NCI-H2171 treated with DMSO at 0.1 percent for 48 hours (cell line): ENCODE results near the gene TMPRSS9.

Experiments
- DNase-seq: peaks from one replicate; lab custom pipeline; 2025; lab: John Stamatoyannopoulos, UW

Gene TMPRSS9

DNA sequence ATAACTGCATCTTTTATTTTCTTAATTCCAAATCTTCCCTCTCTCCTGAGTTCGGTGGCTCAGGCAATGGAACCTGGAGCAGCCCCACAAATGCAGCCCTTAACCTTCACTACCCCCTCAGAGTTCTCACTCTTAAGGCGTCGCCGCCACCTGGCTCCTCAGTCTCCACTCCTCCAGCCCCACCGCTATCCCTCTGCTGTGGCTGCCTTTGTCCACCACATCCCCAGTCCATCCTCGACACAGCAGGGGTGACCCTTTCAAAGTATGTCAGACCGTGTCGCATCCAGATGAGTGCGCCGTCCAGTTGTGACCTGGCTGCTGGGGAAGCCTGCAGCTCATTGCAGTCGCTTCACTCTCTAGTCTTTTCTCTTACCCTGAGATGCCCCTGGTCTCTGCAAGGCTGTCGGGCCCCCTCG, 30.6 kb upstream of the TMPRSS9 start:
- DNase-seq: no peak

DNA sequence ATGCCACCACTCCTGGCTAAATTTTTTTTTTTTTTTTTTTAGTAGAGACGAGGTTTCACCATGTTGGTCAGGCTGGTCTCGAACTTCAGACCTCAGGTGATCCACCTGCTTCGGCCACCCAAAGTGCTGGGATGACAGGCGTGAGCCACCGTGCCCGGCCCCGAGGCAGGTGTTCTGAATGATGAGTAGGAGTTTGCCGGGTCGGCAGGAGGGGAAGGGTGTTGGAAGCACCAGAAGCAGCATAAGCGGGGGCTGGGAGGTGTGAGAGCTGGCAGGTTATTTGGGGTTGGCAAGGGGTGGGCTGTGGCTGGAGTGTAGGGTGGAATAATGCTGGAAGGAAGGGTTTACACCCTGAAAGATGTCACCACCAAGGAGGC, 29.8 kb upstream of the TMPRSS9 start:
- no peak for DNase-seq

DNA sequence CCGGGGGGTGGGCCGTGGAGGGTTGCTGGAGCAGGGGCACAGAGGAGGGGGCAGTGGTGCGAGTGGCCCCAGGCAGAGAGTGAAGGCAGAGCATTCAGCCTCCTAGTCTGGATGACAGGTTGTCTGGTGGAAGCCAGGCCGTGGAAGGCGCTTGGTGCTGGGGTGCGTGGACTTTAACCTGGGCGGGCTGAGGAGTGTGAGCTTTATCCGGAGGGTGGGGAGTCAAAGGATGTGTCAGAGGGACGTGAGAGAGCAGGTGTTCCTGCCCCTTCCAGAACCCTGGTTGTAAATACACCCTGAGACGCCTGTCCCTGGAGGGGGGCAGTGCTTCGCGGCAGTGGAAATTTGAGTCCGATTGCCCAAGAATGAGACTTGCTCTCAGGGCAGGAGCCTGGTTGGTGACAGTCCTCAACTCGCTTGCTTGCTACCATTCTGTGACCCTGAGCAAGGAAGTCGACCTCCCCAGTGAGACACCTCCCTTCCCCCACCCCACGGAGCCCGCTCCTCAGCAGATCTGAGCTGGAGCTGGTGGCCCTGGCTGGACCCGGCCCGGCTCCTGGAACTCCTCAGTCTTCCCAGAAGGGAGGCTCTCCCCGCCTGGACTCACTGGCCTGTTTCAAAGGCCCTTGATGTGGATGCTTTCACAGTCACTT, 29.3 kb upstream of the TMPRSS9 start:
- DNase-seq: peak; percentile 32

DNA sequence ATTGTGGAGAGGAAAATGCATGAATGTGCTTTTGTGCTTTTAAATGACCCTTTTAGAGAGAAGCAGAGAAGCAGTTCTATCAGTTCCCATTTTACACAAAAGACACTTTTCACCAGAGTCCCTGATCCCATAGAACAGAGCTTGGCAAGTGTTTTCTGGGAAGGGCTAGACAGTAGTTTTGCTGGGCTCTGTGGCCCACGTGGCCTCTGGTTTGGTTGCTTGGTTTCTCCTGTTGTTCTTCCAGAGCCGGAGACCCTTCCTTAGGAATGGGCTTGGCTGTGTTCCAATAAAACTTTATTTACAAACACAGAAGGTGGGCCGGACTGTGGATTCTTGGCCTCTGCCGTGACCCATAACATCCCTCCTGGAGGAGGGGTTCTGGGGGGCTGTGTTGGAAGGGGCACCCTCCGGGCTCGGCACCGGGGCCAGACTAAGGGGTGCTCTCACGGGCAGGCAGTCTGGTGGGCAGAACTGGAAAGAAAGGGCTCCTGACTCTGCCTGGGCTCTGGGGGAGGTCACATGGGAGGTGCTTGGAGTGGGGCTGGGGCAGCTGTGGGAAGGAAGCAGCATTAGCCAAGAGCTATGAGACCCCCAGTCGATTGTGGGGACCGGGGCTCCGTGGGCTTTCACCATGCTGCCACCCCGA, 28.3 kb upstream of the TMPRSS9 start:
- no peak for DNase-seq

DNA sequence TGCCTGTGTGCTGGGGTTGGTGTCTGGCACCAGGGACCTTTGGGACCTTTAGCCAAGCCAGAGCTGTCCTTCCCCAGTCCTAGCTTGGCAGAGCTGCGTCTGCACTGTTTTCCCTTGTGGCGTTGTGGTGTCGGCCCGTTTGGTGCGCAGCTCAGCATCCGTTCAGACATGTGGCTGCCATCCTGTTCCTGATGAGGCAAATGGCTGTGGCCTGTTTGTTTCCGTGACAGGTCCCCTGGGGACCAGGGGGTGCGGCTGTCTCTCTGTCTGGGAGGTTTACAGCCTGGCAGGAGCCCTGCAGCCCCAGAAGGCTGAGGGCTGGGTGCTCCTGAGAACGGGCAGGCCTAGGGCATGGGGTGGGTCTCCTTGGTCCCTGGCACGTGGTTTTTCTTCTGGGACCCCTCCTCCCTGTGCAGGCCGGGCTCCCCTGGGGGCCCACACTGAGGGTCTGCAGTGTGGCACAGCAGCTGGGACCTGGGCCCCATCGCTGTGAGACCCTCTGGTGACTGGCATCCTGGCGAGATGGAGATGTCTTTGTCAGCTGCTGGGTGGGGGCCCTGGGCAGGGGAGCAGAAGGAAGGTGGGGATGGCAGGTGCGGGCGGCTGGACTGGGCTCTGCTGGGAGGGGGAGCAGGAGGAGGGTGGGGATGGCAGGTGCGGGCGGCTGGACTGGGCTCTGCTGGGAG, 27.6 kb upstream of the TMPRSS9 start:
- DNase-seq: peak; percentile 96

DNA sequence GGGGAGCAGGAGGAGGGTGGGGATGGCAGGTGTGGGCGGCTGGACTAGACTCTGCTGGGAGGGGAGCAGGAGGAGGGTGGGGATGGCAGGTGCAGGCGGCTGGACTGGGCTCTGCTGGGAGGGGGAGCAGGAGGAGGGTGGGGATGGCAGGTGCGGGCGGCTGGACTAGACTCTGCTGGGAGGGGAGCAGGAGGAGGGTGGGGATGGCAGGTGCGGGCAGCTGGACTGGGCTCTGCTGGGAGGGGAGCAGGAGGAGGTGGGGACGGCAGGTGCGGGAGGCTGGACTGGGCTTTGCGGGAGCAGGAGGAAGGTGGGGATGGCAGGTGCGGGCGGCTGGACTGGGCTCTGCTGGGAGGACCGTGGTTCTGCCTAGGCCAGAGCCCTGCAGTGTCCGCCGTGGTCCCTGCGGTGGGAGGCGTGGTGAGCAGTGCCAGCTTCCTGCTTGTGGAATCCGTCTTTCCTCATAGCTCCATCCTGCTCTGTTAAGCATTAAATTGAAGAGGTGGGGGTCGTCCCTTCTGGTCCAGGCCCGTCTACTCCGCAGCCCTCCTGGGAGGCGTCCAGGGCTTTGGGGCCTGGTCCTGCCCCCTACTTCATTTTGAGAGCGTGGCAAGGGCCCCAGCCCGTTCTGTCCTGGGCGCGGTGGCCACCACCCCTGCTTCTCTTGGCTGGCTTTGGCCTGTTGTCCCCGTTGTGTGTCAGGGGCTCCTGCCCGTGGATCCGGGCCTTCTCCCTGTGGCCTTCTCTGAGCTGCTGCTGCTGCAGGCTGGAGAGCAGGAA, 26.8 kb upstream of the TMPRSS9 start:
- peak; percentile 49 for DNase-seq

DNA sequence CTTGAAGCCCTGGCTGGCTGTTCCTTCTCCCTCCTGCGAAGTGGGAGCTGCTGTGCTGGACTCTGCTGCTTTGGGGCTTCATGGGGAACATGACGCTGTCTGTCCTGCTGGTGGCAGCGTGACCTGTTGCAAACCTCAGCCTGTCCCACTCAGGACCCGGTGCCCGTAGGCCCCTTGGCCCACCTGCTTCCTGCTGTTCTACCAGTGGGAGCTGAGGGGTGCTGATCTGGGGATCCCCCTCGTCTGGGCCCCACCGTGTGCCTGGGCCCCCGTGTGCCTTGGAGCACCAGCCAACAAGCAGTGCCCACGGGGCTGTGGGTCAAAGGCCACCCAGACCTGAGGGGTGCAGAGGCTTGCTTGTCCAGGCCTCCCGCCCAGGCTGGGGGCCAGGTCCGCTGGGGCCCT, 26.3 kb upstream of the TMPRSS9 start:
- DNase-seq: no peak

DNA sequence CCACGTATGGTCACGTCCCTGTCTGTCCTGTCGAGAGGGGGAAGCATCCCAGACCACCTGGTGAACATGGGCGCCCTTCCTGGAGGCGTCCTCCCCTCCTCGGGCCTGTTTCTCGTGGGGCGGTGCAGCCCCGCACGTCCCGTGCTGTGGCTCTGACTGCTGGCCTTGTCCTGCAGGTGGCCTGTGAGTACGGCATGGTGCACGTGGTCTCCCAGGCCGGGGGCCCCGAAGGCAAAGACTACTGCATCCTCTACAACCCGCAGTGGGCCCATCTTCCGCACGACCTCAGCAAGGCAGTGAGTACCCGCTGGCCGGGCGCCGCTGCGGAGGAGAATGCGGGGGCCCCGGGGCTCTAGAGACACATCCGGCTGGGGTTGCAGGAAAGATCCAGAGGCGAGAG, 25.6 kb upstream of the TMPRSS9 start:
- DNase-seq: no peak

DNA sequence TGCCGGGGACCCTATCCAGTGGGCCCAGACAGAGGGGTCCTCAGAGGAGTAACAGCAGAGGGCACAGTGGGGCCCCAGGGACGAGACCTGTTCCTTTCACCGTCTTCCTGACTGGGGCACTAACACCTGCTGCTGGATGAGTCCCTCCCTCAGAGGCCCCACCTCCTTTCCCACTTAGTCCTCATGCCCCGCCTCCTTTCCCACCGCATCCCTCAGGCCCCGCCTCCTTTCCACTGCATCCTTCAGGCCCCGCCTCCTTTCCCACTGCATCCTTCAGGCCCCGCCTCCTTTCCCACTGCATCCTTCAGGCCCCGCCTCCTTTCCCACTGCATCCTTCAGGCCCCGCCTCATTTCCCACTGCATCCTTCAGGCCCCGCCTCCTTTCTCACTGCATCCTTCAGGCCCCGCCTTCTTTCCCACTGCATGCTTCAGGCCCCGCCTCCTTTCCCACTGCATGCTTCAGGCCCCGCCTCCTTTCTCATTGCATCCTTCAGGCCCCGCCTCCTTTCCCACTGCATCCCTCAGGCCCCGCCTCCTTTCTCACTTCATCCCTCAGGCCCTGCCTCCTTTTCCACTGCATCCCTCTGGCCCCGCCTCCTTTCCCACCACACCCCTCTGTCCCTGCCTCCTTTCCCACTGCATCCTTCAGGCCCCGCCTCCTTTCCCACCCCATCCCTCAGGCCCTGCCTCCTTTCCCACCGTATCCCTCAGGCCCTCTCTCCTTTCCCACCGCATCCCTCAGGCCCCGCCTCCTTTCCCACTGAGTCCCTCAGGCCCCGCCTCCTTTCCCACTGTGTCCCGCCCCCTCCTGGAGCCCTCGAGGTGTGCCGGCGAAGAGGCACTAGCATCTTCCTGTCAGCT, 24.8 kb upstream of the TMPRSS9 start:
- no peak for DNase-seq

DNA sequence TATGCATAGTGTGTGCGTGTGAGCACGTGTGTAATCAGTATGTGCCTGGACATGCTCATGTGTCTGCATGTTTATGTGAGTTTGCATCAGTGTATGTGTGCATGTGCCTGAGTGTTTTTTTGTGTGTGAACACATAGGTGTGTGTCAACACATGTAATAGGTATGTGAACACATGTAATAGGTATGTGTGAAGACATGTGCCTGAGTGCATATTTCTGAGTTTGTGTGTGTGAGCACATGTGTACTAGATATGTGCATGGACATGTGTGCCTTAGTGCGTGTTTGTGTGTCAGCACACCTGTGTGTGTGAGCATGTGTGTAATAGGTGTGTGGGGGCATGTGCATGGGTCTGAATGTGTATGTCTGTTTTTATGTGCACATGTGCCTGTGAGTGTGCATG, 24.2 kb upstream of the TMPRSS9 start:
- no peak for DNase-seq

DNA sequence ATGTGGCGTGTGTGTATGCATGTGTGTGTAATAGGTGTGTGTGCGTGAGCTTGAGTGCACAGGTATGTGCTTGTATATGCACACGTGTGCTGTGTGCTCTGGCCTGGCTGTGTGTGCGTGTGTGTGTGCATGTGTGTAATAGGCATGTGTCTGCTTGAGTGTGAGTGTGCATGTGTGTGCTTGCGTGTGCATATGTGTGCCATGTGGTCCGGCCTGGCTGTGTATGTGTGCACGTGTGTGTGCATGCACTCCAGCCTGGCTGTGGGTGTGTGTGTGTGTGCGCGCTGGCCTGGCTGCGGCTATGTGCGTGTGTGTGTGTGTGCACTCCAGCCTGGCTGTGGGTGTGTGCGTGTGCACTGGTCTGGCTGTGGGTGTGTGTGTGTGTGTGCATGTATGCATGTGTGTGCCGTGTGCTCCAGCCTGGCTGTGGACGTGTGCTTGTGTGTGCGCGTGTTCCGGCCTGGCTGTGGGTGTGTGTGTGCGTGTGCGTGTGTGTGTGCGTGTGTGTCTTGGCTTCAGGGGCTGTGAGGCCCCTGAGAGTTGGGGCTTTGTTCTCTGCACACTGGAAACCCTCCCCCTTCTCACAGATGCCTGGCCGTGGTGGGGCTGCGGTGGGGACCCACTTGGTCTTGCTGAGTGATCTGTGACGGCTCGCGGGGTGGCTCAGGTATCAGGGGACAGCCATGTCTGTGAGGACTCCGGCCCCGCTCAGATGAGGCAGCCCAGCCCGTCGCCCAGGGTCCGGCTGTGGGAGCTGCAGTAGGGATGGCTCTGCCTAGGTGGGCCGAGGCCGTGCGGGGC, 23.3 kb upstream of the TMPRSS9 start:
- no peak for DNase-seq

DNA sequence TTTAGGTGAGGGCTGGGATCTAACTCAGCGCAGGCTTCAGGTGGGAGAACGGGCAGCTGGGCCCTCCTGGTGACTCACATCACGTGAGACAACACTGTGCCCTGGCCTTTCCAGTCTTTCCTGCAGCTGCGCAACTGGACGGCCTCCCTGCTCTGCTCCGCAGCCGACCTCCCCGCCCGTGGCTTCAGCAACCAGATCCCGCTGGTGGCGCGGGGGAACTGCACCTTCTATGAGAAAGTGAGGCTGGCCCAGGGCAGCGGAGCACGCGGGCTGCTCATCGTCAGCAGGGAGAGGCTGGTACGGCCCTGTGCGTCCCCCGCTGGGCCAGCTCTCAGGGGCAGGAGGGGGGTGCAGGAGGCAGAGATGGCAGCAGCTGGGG, 22.7 kb upstream of the TMPRSS9 start:
- DNase-seq: peak; percentile 14

DNA sequence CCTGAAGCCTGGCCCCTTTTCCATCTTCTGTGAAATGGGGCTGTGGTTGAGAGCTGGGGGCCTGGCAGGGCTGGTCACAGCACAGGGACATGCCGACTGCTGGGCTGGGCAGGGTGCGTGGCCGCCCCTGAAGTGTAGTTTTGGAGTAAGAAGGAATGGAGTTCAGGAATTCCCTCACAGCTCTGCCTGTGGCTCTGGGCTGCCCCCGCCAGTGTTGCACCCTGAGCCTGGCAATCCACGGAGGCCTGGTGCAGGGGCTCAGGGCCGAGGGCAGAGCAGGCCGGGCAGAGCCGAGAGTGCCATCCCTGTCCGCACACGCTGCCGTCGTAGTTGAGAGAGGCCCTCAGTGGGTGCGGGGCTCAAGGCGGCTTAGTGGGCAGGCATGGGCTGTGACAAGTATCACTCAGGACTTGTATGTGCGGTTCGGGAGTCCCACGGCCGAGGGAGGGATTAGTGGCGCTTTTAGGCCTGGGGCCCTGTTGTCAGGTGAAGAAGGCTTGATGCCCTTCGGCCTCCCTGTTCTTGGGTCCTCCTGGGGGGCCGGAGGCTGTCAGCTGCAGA, 21.9 kb upstream of the TMPRSS9 start:
- DNase-seq: no peak

DNA sequence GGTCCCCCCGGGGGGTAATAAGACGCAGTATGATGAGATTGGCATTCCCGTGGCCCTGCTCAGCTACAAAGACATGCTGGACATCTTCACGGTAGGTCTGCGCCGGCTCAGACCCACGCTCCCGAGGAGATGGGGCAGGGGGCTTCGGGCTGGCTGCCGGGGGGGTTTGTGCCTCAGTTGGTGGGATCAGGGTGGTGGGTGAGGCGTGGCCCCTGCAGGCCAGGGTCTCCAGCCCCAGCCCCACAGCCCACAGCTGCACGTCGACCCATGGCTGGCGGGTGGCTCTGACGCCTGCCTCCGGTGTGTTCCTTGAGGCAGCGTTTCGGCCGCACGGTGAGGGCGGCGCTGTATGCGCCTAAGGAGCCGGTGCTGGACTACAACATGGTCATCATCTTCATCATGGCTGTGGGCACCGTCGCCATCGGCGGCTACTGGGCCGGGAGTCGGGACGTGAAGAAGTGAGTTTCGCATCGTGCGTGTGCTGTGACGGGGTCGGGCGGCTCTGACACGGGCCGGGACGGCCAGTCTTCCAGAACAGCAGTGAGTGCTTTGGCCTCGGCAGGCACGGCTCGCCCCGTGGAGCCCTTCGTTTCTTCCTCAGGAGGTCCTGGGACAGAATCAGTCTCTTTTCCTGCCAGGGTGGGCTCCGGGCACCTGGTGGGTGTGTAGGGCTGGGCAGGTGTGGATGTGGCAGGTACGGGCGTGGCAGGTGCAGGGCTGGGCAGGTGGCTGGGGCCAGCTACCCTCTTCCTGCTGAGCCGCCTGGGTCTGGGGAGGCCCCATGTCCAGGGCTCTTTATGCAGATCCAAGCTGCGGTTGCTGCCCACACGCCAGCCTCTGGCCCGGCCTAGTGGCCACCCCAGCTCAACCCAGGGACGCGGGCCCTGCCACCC, 21.1 kb upstream of the TMPRSS9 start:
- no peak for DNase-seq

DNA sequence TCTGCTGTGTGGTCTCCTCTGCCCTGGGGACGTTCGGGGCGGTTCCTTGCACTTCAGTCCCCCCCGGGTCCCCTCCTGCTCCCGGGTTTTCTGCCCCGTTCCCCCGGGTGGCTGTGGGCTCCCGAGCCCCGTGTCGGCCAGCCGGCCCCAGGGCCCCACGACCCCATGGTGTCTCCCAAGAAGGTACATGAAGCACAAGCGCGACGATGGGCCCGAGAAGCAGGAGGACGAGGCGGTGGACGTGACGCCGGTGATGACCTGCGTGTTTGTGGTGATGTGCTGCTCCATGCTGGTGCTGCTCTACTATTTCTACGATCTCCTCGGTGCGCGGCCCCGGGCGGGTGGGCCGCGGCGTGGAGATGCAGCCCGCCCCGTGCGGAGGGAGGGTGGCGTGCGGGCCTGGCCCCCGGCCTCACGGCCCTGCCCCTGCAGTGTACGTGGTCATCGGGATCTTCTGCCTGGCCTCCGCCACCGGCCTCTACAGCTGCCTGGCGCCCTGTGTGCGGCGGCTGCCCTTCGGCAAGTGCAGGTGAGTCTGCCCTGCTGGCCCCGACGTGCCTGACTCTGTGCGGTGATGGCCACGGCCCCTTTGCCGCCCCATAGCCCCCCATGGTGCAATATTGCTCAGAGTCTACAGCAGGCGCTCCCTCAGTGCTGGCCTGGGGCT, 20.3 kb upstream of the TMPRSS9 start:
- no peak for DNase-seq

DNA sequence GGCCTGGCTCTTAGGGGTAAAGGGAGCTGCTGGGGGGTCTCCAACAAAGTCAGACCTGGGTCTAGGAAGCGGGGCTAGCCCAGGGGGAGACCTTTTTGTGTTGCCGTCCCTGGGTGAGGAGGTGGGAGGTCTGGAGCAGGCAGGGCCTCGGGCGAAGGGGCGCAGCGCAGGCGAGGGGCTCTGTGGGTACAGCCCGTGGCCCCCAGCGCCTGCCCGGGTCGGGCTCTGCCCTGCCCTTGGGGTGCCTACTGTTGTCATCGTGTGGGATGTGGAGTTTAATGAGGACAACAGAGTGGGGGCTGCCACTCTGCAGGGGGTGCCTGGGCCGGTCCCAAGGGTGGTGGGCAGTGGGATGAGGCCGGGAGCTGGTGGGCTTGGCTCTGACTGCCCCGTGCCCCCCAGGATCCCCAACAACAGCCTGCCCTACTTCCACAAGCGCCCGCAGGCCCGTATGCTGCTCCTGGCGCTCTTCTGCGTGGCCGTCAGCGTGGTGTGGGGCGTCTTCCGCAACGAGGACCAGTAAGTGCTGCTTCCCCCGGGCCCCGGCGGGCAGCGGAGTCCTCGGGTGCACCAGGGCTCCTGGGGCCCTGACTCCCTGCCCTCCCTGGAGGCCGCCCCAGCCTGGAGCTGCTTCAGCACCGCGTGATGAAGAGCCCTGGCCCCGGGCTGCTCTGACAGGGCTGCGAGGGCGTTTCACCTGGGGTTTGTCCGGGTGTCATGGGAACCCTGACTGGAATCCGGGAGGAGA, 19.4 kb upstream of the TMPRSS9 start:
- DNase-seq: no peak

DNA sequence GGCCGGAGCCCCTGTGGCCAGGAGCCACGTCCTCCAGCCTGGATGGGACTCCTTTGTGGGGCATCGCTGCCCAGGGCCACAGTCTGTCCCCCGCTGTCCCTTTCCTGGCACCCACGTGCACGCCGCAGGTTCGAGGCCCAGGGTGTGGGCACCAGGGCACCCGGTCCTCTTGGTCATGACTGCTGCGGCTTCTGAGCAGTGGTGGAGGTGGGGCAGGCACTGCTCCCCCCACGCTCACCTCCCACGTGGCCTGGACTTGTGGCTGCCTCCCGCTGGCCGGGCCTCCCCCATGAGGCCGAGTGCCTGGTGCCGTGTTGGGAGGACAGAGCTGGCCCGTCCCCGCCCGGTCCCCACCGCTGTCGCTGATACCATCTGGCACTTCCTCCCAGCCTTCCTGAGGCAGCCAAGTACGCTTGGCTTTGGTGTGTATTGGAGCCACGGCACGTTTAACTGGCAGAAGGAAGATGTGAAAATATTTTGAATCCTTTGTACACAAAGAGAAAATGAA, 18.8 kb upstream of the TMPRSS9 start:
- no peak for DNase-seq

DNA sequence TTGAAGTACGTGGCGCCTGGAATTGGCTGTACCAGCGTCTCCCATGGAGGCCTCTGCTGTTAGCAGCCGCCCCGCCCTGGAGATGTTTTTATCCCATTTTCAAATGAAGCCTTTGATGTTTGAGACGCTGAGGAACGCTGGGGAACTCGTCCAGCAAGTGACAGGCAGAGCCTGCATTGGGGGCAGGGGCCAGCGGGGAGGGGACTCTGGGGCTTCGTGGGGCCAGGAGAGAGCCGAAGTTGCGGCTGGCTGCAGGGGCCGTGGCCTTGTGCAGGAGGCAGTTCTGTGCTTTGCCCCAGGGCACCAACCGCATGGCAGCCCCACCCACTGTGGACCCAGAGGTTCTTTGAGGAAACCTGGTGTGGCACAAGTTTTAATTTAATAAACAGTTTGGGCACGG, 18.1 kb upstream of the TMPRSS9 start:
- DNase-seq: no peak
